Heart right ventricle (tissue), 16 donors: ENCODE measurements around the gene PRDM16. TPM values are rescaled to one million over a fixed set of nuclear protein-coding genes. Genes with fewer than 3 reads are reported as not detected.

ENCODE experiments used
- ATAC-seq, 8 donors: fragments of 200-7000 bp; cut with Tn5 transposase; one replicate each; pipeline ENCODE4 v1.9.1; 2020; ENCODE audit warnings: mild to moderate bottlenecking in 8 of 8, moderate library complexity in 8 of 8, moderate number of reproducible peaks in 1 of 8
- DNase-seq, 2 donors: peaks; one replicate each; pipeline ENCODE4 v3.0.0-alpha.2; 2020
- H3K27ac ChIP-seq, 10 donors: fragments of 200-600 bp; sonication (generic) in 2 of 10; one replicate each; pipeline versions ENCODE4 v1.5.0 to v1.8.0; 2020 to 2022; ENCODE audit warnings: mild to moderate bottlenecking in 3 of 10
- H3K27me3 ChIP-seq, 7 donors: fragments of 200-600 bp; one replicate each; pipeline ENCODE4 v1.8.0; 2021 to 2022; ENCODE audit warnings: mild to moderate bottlenecking in 2 of 7
- H3K36me3 ChIP-seq, 9 donors: fragments of 200-600 bp; sonication (generic) in 1 of 9; one replicate each; pipeline versions ENCODE4 v1.5.0 to v1.8.0; 2020 to 2022; ENCODE audit warnings: mild to moderate bottlenecking in 2 of 9
- H3K4me1 ChIP-seq, 9 donors: fragments of 200-600 bp; sonication (generic) in 1 of 9; one replicate each; pipeline versions ENCODE4 v1.5.0 to v1.8.0; 2020 to 2022; ENCODE audit warnings: mild to moderate bottlenecking in 4 of 9
- H3K4me3 ChIP-seq, 10 donors: fragments of 200-600 bp; sonication (generic) in 2 of 10; one replicate each; pipeline versions ENCODE4 v1.5.0 to v1.8.0; 2020 to 2022; ENCODE audit warnings: mild to moderate bottlenecking in 7 of 10, moderate library complexity in 2 of 10
- H3K9me3 ChIP-seq, 11 donors: fragments of 200-600 bp in 10 of 11; sonication (generic) in 2 of 11; one replicate each; pipeline versions ENCODE4 v1.5.0 to v1.8.0; 2013 to 2022; ENCODE audit warnings: mild to moderate bottlenecking in 2 of 11, control low read depth in 1 of 11, moderate library complexity in 1 of 11
- CTCF ChIP-seq, 9 donors: fragments of 200-600 bp; sonication (generic) in 2 of 9; IDR thresholded peaks; one replicate each; pipeline versions ENCODE4 v1.5.0 to v1.8.0; 2021 to 2022; ENCODE audit warnings: antibody characterized with exemption in 9 of 9, mild to moderate bottlenecking in 5 of 9, moderate library complexity in 1 of 9
- WGBS, 2 donors: extraction: QIAGEN DNeasy Blood & Tissue Kit; methylation state at CpG; one replicate each; pipeline ENCODE4 v1.1.7; 2013; ENCODE audit warnings: inconsistent platforms in 1 of 2; 5-methylcytosine and 5-hydroxymethylcytosine counted together
- intact Hi-C, 10 donors: fragments of 100-400 bp; cut with DNase I; formaldehyde crosslinking; loops; one replicate each; pipeline versions ENCODE4 v1.11.1 to v1.14.2; 2022
- polyA plus RNA-seq, 2 donors: library from polyadenylated mRNA; stranded (reverse); fragments of 200-250 nt; gene quantifications; one replicate each; pipeline ENCODE4 v1.2.3, GENCODE V29; 2013
- total RNA-seq, 10 donors: library from RNA; stranded (reverse); fragmentation: NEBNext Ultra II Directional in 3 of 10; extraction: Animal tissue kit (Norgen Biotek cat#: 25700) in 3 of 10; gene quantifications; one replicate each; pipeline versions ENCODE4 v1.2.1 to v1.2.4, GENCODE V29; 2021 to 2023
- donor health status: Arrhythmogenic right ventricular cardiomyopathy.
- donor health status: ischemic (EF 13 %, LVEDD 7.1; RV severe dilation, severe dysfunction).
- donor health status: healthy with polysubstance abuse.
- donor health status: DM: no; HTN: yes; CAD: no.
- donor health status: DM: no; HTN: no; CAD: no.
- donor health status: ischemic (EF 25% LVEDD 6.9; RV normal size, moderate dysfunction).
- donor health status: ischemic (EF 25% LVEDD 5.7; RV mildly dilated, moderate dysfunction).
- donor health status: healthy.
- donor health status: DM: yes; HTN: yes; CAD: no.
- donor health status: Ischemic cardiomyopathy.
- donor health status: ischemic (EF 35%, LVEDD 5.7; RV mildly dilated, moderate dysfunction).
- donor health status: nonischemic (EF 11% LVEDD 7.7; RV severe dilation, severe dysfunction).
- donor health status: DM: yes; HTN: yes; CAD: no.
- donor health status: PGD.
- donor health status: ischemic (EF 29% LVEDD 5.4; RV normal size, mild dysfunction).
- donor health status: nonischemic (EF 23%, LVEDD 6.1; RV moderate dilation, normal function).

PRDM16 gene
- total and polyA plus RNA-seq, 12 donors = 4.1 to 25.9 (median 14.8) TPM

GRCh38 chr1:3249631-3250501, 180.9 kb downstream of the PRDM16 start:
- no peak overlapping the region for H3K4me3 ChIP-seq
- H3K36me3 ChIP-seq = no peaks in the 10 kb centered on the region
- no peak overlapping the region for H3K27ac ChIP-seq
- TF ChIP-seq CTCF (IDR thresholded peaks at IDR 0.05) = no peak
- H3K27me3 ChIP-seq = peaks cover 0 to 40% (median 23%) of the 10 kb centered on the region in 7 donors
- peak in 1 of 8 donors; percentile 15 for ATAC-seq
- WGBS, 2 donors = 53 to 57% methylated on average over 31 of the region's 31 CpGs
- no peaks in the 10 kb centered on the region for H3K9me3 ChIP-seq
- DNase-seq = no peak
- intact Hi-C loops = no loop called here
- peaks cover 0 to 35% (median 5%) of the 10 kb centered on the region in 9 donors for H3K4me1 ChIP-seq

- DNase-seq = no peak
Measured at GRCh38 chr1:3250624-3251023, 181.6 kb downstream of the PRDM16 start.

GRCh38 chr1:3251099-3251806, 182.2 kb downstream of the PRDM16 start:
- WGBS, 2 donors = 71 to 74% methylated on average over 24 of the region's 24 CpGs
- no peak overlapping the region for H3K4me3 ChIP-seq
- ATAC-seq = peak in 4 of 8 donors; percentile 18 to 34 (median 21)
- no peak for TF ChIP-seq CTCF (IDR thresholded peaks at IDR 0.05)
- intact Hi-C loops = no loop called here
- H3K27ac ChIP-seq = no peak overlapping the region
- peaks cover 0 to 31% (median 17%) of the 10 kb centered on the region in 7 donors for H3K27me3 ChIP-seq
- no peaks in the 10 kb centered on the region for H3K9me3 ChIP-seq
- H3K36me3 ChIP-seq = no peaks in the 10 kb centered on the region
- DNase-seq = no peak
- H3K4me1 ChIP-seq = peaks cover 0 to 35% (median 5%) of the 10 kb centered on the region in 9 donors

More at GRCh38 chr1:3250624-3251023, 181.6 kb downstream of the PRDM16 start:
- Histone ChIP-seq H3K4me3 (no peak overlapping the region), H3K36me3 (no peaks in the 10 kb centered on the region), H3K9me3 (no peaks in the 10 kb centered on the region), H3K4me1 (peaks cover 0 to 35% (median 5%) of the 10 kb centered on the region in 9 donors), H3K27me3 (peaks cover 0 to 37% (median 23%) of the 10 kb centered on the region in 7 donors), H3K27ac (no peak overlapping the region)
- intact Hi-C loops = no loop called here
- ATAC-seq = no peak
- no peak for TF ChIP-seq CTCF (IDR thresholded peaks at IDR 0.05)
- WGBS, 2 donors = 65 to 74% methylated on average over 5 of the region's 5 CpGs

- WGBS, 2 donors = 75 to 80% methylated on average over 17 of the region's 17 CpGs
- no peak for DNase-seq
Measured at GRCh38 chr1:3251807-3252428, 182.9 kb downstream of the PRDM16 start.

More at GRCh38 chr1:3251807-3252428, 182.9 kb downstream of the PRDM16 start:
- Histone ChIP-seq H3K4me3 (no peak overlapping the region), H3K27me3 (peaks cover 0 to 25% (median 10%) of the 10 kb centered on the region in 7 donors), H3K36me3 (no peaks in the 10 kb centered on the region), H3K27ac (no peak overlapping the region), H3K9me3 (no peaks in the 10 kb centered on the region), H3K4me1 (peaks cover 0 to 34% (median 5%) of the 10 kb centered on the region in 9 donors)
- no peak for TF ChIP-seq CTCF (IDR thresholded peaks at IDR 0.05)
- intact Hi-C loops = no loop called here
- ATAC-seq = peak in 1 of 8 donors; percentile 19
